Erythroblast (primary cell): ENCODE results near the gene MYO18B.

Source experiments
- GATA1 ChIP-seq: IDR thresholded peaks from 2 replicates; pipeline ENCODE4 v1.6.1; 2011; ENCODE audit warnings: low read depth, mild to moderate bottlenecking, control low read depth, low read length, moderate library complexity
- POLR2A ChIP-seq: IDR thresholded peaks from 2 replicates; pipeline ENCODE4 v1.6.1; 2011; ENCODE audit warnings: mild to moderate bottlenecking, low read length

DNA sequence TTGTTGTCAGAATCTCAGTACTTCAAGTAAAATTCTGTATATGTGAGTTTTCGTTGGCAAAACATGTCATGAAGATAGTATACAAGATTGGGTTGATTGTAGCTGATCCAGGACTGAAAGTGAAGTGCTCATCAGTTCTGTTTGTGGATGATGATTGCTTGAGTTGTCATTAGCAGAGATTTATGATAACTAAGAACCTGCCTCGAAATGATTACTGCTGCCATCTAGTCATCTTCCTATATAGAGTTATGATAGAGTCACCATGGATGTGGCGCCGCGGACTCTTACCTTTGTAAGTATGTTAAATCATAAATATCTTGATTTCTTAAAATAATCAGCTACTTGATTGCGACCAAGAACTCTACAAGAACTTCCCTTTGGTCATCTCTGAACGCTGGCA is 27.9 kb upstream of the MYO18B start:
- TF ChIP-seq POLR2A (no peak), GATA1 (no peak)
